Heart left ventricle (tissue), 13 donors: ENCODE results near the gene LETM1.

Source experiments
- CTCF ChIP-seq, 12 donors: fragments of 200-600 bp; sonication (generic) in 4 of 12; IDR thresholded peaks; one replicate each; pipeline versions ENCODE4 v1.5.0 to v1.8.0; 2018 to 2022; ENCODE audit warnings: antibody characterized with exemption in 12 of 12, mild to moderate bottlenecking in 5 of 12
- POLR2A ChIP-seq, 2 donors: fragments of 450-650 bp; IDR thresholded peaks; one replicate each; pipeline ENCODE4 v1.6.1; 2017; ENCODE audit warnings: antibody characterized with exemption in 2 of 2, mild to moderate bottlenecking in 2 of 2, moderate library complexity in 2 of 2
- donor health status: ischemic (EF 13 %, LVEDD 7.1; RV severe dilation, severe dysfunction).
- donor health status: DM: no; HTN: yes; CAD: no.
- donor health status: DM: no; HTN: no; CAD: no.
- donor health status: ischemic (EF 25% LVEDD 6.9; RV normal size, moderate dysfunction).
- donor health status: ischemic (EF 25% LVEDD 5.7; RV mildly dilated, moderate dysfunction).
- donor health status: ischemic (EF 35%, LVEDD 5.7; RV mildly dilated, moderate dysfunction).
- donor health status: nonischemic (EF 11% LVEDD 7.7; RV severe dilation, severe dysfunction).
- donor health status: DM: yes; HTN: yes; CAD: no.
- donor health status: PGD.
- donor health status: ischemic (EF 29% LVEDD 5.4; RV normal size, mild dysfunction).
- donor health status: nonischemic (EF 23%, LVEDD 6.1; RV moderate dilation, normal function).

DNA sequence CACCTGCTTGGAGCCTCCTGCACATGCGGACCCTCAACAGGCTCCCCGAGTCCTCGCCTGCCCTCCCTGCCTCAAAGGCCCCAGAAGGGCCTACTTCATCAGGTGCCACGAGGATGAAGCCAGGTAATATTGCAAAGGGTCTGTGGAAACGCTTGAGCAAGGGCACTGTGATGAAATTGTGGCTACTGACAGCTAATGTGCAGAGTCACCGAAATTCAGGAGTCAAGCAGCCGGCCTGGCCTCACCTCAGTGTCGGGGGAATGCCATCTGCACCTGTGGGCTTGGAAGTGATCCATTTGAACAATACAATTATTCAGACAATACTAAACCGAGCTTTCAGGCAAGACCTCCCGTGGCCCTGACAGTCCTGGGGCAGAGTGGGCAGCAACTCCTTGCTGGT lies 66.0 kb downstream of the LETM1 start:
- TF ChIP-seq CTCF (IDR thresholded peaks at IDR 0.05) = no peak
- no peak for TF ChIP-seq POLR2A (IDR thresholded peaks at IDR 0.05)
